Thoracic aorta (tissue), 2 donors: ENCODE data around the gene MTHFD1L. TPM values are rescaled to one million over a fixed set of nuclear protein-coding genes. Genes with fewer than 3 reads are reported as not detected.

ENCODE experiments used
- ATAC-seq: fragments of 150-250 bp; one replicate; pipeline ENCODE4 v1.8.0; 2017; ENCODE audit warnings: low read depth; ENCODE audit not compliant: insufficient number of reproducible peaks, low FRiP score
- DNase-seq: peaks from one replicate; pipeline ENCODE4 v3.0.0-alpha.2; 2020; ENCODE audit warnings: low spot score
- H3K27ac ChIP-seq, 2 donors: fragments of 200-600 bp; sonication (generic); 1 replicate in 1 of 2; 2 replicates in 1 of 2; pipeline ENCODE4 v1.5.1; 2016; ENCODE audit warnings: mild to moderate bottlenecking in 2 of 2, moderate library complexity in 2 of 2
- H3K27me3 ChIP-seq: fragments of 200-600 bp; sonication (generic); replicated peaks from 2 replicates; pipeline ENCODE4 v1.6.0; 2016; ENCODE audit warnings: mild to moderate bottlenecking; ENCODE audit not compliant: insufficient read depth
- H3K36me3 ChIP-seq: fragments of 200-600 bp; sonication (generic); one replicate; pipeline ENCODE4 v1.5.1; 2016
- H3K4me1 ChIP-seq, 2 donors: fragments of 200-600 bp; sonication (generic); 1 replicate in 1 of 2; 2 replicates in 1 of 2; pipeline versions ENCODE4 v1.5.1 to v1.6.0; 2016; ENCODE audit warnings: low read depth in 2 of 2, mild to moderate bottlenecking in 1 of 2; ENCODE audit not compliant: control insufficient read depth in 1 of 2
- H3K4me3 ChIP-seq: fragments of 200-600 bp; sonication (generic); 2 replicates; pipeline ENCODE4 v1.5.1; 2016; ENCODE audit warnings: mild to moderate bottlenecking
- H3K9me3 ChIP-seq: fragments of 200-600 bp; sonication (generic); 2 replicates; pipeline ENCODE4 v1.5.1; 2016
- total RNA-seq, 2 donors: library from RNA; depleted of rRNA; stranded (reverse); fragments of >200 nt; gene quantifications; one replicate each; pipeline versions ENCODE4 v1.1.0 to v1.2.3, GENCODE V29; 2016
- TF ChIP-seq, protein P1 (sequence below): fragments of 200-600 bp; sonication (generic); IDR thresholded peaks from one replicate; pipeline ENCODE4 v1.5.1; 2019; ENCODE audit warnings: antibody characterized with exemption

Gene MTHFD1L
- total RNA-seq, 2 donors from 2014 or later: 52.8 to 77.3 TPM

- Histone ChIP-seq H3K27ac (no peak overlapping the region), H3K4me3 (no peak overlapping the region), H3K36me3 (peaks cover 9% of the 10 kb centered on the region), H3K27me3 (no peaks in the 10 kb centered on the region), H3K4me1 (no peaks in the 10 kb centered on the region), H3K9me3 (no peaks in the 10 kb centered on the region)
- DNase-seq (no peak), ATAC-seq (no peak)
- TF ChIP-seq, protein P1, sequence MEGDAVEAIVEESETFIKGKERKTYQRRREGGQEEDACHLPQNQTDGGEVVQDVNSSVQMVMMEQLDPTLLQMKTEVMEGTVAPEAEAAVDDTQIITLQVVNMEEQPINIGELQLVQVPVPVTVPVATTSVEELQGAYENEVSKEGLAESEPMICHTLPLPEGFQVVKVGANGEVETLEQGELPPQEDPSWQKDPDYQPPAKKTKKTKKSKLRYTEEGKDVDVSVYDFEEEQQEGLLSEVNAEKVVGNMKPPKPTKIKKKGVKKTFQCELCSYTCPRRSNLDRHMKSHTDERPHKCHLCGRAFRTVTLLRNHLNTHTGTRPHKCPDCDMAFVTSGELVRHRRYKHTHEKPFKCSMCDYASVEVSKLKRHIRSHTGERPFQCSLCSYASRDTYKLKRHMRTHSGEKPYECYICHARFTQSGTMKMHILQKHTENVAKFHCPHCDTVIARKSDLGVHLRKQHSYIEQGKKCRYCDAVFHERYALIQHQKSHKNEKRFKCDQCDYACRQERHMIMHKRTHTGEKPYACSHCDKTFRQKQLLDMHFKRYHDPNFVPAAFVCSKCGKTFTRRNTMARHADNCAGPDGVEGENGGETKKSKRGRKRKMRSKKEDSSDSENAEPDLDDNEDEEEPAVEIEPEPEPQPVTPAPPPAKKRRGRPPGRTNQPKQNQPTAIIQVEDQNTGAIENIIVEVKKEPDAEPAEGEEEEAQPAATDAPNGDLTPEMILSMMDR: no peak
Measured at GRCh38 chr6:150992703-150993102, 127.2 kb downstream of the MTHFD1L start.

DNA sequence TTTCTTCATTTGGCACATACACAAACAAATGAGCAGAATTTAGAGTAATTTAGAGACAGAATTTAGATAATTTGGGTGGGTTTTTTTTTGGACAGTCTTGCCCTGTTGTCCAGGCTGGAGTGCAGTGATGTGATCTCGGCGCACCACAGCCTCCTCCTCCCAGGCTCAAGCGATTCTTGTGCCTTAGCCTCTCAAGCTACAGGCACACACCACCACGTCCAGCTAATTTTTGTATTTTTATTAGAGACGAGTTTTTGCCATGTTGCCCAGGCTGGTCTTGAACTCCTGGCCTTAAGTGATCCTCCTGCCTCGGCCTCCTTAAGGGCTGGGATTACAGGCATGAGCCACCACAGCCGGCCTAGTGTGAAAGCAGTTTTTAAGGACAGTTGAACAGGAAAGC, 127.8 kb downstream of the MTHFD1L start:
- no peak for DNase-seq

DNA sequence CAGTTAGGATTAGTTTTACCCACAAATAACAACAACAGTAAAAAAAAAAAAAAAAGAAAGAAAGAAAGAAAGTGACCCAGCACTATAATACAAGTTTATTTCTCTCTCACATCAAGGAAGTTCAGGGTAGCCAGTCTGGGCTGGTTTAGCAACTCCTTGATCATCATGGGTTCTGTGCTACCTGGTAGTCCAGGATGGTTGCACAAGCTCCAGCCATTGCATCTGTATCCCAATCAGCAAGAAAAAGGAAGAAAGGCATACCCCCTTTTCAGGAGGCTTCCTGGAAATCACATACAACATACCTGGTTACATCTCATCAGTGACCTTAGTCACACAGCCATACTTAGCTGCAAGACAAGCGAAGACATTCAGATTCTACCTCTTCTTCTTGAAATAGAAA, 128.5 kb downstream of the MTHFD1L start:
- Histone ChIP-seq H3K9me3 (no peaks in the 10 kb centered on the region), H3K36me3 (peaks cover 9% of the 10 kb centered on the region), H3K27me3 (no peaks in the 10 kb centered on the region), H3K4me3 (no peak overlapping the region), H3K4me1 (no peaks in the 10 kb centered on the region), H3K27ac (no peak overlapping the region)
- DNase-seq: no peak
- TF ChIP-seq, protein P1: no peak
- no peak for ATAC-seq

More for the DNA sequence above, 127.8 kb downstream of the MTHFD1L start:
- H3K9me3 ChIP-seq: no peaks in the 10 kb centered on the region
- ATAC-seq: no peak
- no peaks in the 10 kb centered on the region for H3K4me1 ChIP-seq
- no peak overlapping the region for H3K4me3 ChIP-seq
- no peaks in the 10 kb centered on the region for H3K27me3 ChIP-seq
- H3K36me3 ChIP-seq: peaks cover 9% of the 10 kb centered on the region
- TF ChIP-seq, protein P1: no peak
- H3K27ac ChIP-seq: no peak overlapping the region

DNA sequence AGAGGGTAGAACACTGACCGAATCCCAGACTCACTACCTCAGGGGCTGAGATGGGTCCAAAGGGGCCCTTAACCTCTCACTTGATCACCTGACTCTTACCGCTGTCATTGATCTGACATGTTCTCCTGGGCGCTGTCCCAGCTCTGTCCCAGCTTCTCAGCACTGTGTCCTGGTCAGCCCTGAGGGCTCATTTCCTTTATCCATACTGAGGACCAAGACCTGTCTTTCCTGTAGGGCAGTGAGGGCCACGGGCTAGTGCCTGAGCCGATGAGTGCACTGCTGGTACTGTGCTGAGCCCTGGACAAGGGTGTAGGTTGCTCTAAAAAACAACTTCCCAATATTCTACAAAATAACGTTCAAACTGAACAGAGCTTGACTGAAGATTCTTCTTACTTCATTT, 131.5 kb downstream of the MTHFD1L start:
- ATAC-seq (no peak), DNase-seq (no peak)
- no peak overlapping the region for H3K27ac ChIP-seq
- no peaks in the 10 kb centered on the region for H3K9me3 ChIP-seq
- no peak overlapping the region for H3K4me3 ChIP-seq
- H3K36me3 ChIP-seq: peaks cover 9% of the 10 kb centered on the region
- TF ChIP-seq, protein P1: no peak
- H3K27me3 ChIP-seq: no peaks in the 10 kb centered on the region
- H3K4me1 ChIP-seq: no peaks in the 10 kb centered on the region

DNA sequence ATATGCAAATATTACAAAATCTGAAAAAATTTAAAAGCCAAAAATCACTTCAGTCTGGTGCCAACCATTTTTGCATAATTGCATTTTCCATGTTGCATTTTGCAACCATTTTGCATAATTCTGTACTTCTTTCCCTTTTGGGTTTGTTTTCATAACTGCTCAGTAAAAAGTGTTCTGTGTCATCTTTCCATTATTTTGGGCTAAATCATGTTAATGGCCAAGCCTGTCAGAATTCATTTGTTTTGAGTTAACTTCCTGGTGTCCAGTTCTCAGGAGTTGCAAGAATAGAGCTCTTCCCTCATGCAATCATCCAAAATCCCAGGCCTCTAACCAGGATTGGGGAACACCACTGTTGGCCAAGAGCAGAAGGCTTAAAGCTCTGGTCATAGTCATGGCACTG, 133.6 kb downstream of the MTHFD1L start:
- TF ChIP-seq, protein P1: no peak
- Histone ChIP-seq H3K9me3 (no peaks in the 10 kb centered on the region), H3K4me1 (peaks cover 0 to 1% of the 10 kb centered on the region in 2 donors), H3K36me3 (peaks cover 7% of the 10 kb centered on the region), H3K27me3 (no peaks in the 10 kb centered on the region), H3K4me3 (no peak overlapping the region), H3K27ac (no peak overlapping the region)
- DNase-seq: no peak
- no peak for ATAC-seq
